Measurements from ENCODE around the gene DOCK10.

Gene DOCK10

GRCh38 chr2:224799691-224800090 lies 242.6 kb downstream of the DOCK10 start:
- H3K4me3 ChIP-seq (ENCODE audit: control insufficient read depth, low read depth, low read length): no peak overlapping the region
- DNase-seq (ENCODE audit: low read depth): no peak
- no peak for TF ChIP-seq CTCF (IDR thresholded peaks at IDR 0.05; ENCODE audit: control insufficient read depth, insufficient read depth, low read depth, low read length, missing control alignments)

GRCh38 chr2:224798180-224798579 lies 244.1 kb downstream of the DOCK10 start:
- DNase-seq (ENCODE audit: low read depth): no peak
- no peak for TF ChIP-seq CTCF (IDR thresholded peaks at IDR 0.05; ENCODE audit: control insufficient read depth, insufficient read depth, low read depth, low read length, missing control alignments)
- H3K4me3 ChIP-seq (ENCODE audit: control insufficient read depth, low read depth, low read length): no peak overlapping the region

- no peak for DNase-seq (ENCODE audit: low read depth)
- H3K4me3 ChIP-seq (ENCODE audit: control insufficient read depth, low read depth, low read length): no peak overlapping the region
- no peak for TF ChIP-seq CTCF (IDR thresholded peaks at IDR 0.05; ENCODE audit: control insufficient read depth, insufficient read depth, low read depth, low read length, missing control alignments)
Observed at GRCh38 chr2:224796695-224797305, 245.5 kb downstream of the DOCK10 start.

GRCh38 chr2:224793946-224794345 lies 248.3 kb downstream of the DOCK10 start:
- TF ChIP-seq CTCF (IDR thresholded peaks at IDR 0.05; ENCODE audit: control insufficient read depth, insufficient read depth, low read depth, low read length, missing control alignments): no peak
- no peak overlapping the region for H3K4me3 ChIP-seq (ENCODE audit: control insufficient read depth, low read depth, low read length)
- peak; percentile 77 for DNase-seq (ENCODE audit: low read depth)

GRCh38 chr2:224786848-224787247 lies 255.4 kb downstream of the DOCK10 start:
- no peak for DNase-seq (ENCODE audit: low read depth)
- H3K4me3 ChIP-seq (ENCODE audit: control insufficient read depth, low read depth, low read length): no peak overlapping the region
- no peak for TF ChIP-seq CTCF (IDR thresholded peaks at IDR 0.05; ENCODE audit: control insufficient read depth, insufficient read depth, low read depth, low read length, missing control alignments)

- no peak for DNase-seq (ENCODE audit: low read depth)
- no peak for TF ChIP-seq CTCF (IDR thresholded peaks at IDR 0.05; ENCODE audit: control insufficient read depth, insufficient read depth, low read depth, low read length, missing control alignments)
- H3K4me3 ChIP-seq (ENCODE audit: control insufficient read depth, low read depth, low read length): no peak overlapping the region
Observed at GRCh38 chr2:224781400-224781799, 260.9 kb downstream of the DOCK10 start.

- DNase-seq (ENCODE audit: low read depth): no peak
- no peak for TF ChIP-seq CTCF (IDR thresholded peaks at IDR 0.05; ENCODE audit: control insufficient read depth, insufficient read depth, low read depth, low read length, missing control alignments)
- H3K4me3 ChIP-seq (ENCODE audit: control insufficient read depth, low read depth, low read length): no peak overlapping the region
Observed at GRCh38 chr2:224780823-224781222, 261.4 kb downstream of the DOCK10 start.
